Measurements from ENCODE around the gene VSTM2B.

DNA sequence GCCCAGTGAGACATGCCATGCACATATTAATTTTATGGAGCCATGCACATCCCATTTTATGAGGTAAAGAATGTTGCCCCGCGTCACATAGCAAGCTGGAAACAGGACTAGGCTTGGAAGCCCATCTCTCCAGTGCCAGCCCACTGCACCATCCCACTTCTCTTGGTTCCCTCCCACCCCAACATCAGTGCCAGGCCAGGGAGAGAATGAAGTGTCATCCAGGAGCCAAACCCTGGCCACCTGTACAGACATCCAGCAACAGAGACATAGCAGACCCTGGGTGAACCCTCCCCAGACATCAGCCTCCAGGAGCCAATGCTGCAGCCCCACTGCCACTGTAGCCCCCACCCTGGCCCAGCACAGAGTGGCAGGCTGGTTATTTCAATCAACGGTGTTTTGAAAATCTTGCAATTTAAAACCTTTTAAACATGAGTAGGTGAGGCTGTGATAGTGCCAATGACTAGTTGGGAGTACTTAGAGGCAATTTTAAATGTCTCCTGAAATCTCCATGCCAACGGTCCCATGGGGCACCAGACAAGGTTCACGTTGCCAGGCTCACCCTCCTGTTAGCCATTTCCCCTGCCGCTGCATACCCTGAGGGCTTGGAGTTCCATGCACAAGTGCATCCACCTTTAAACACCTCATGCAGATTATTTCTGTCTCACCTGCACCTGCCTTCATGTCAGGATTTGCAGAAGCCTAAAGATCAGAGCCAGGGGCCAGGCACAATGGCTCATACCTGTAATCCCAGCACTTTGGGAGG lies 34.7 kb downstream of the VSTM2B start:
- TF ChIP-seq, protein P1, sequence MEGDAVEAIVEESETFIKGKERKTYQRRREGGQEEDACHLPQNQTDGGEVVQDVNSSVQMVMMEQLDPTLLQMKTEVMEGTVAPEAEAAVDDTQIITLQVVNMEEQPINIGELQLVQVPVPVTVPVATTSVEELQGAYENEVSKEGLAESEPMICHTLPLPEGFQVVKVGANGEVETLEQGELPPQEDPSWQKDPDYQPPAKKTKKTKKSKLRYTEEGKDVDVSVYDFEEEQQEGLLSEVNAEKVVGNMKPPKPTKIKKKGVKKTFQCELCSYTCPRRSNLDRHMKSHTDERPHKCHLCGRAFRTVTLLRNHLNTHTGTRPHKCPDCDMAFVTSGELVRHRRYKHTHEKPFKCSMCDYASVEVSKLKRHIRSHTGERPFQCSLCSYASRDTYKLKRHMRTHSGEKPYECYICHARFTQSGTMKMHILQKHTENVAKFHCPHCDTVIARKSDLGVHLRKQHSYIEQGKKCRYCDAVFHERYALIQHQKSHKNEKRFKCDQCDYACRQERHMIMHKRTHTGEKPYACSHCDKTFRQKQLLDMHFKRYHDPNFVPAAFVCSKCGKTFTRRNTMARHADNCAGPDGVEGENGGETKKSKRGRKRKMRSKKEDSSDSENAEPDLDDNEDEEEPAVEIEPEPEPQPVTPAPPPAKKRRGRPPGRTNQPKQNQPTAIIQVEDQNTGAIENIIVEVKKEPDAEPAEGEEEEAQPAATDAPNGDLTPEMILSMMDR (conservative IDR thresholded peaks at IDR 0.05): no peak
- no peak for TF ChIP-seq ZFX (IDR thresholded peaks at IDR 0.05)

Data from C4-2B (cell line).